Activated CD4-positive, alpha-beta T cell treated with anti-CD3 and anti-CD28 coated beads for 36 hours (primary cell): Measurements from ENCODE around the gene CA10. TPM values are rescaled to one million over a fixed set of nuclear protein-coding genes. Genes with fewer than 3 reads are reported as not detected.

Experiments
- ATAC-seq: fragments of 200-7000 bp; cut with Tn5 transposase; one replicate; pipeline ENCODE4 v1.10.0; 2021; ENCODE audit warnings: mild to moderate bottlenecking, moderate library complexity
- CTCF ChIA-PET: fragments of 350-600 bp; sonication (Branson Sonifier 250); formaldehyde crosslinking; loops from one replicate; lab custom pipeline; 2021; ENCODE audit warnings: antibody characterized with exemption; lab: Charles Lee
- POLR2A ChIA-PET: fragments of 350-600 bp; sonication (Branson Sonifier 250); formaldehyde crosslinking; loops from one replicate; lab custom pipeline; 2021; ENCODE audit warnings: antibody characterized with exemption, inconsistent platforms; lab: Charles Lee
- DNase-seq: peaks from one replicate; pipeline ENCODE4 v3.0.0-alpha.2; 2020
- H3K27ac Mint-ChIP-seq: one replicate; pipeline ENCODE4 v1.8.0; 2021; ENCODE audit warnings: mixed read lengths
- H3K27me3 Mint-ChIP-seq: one replicate; pipeline ENCODE4 v1.8.0; 2021; ENCODE audit warnings: mixed read lengths
- H3K36me3 Mint-ChIP-seq: one replicate; pipeline ENCODE4 v1.8.0; 2021; ENCODE audit warnings: low read depth, mixed read lengths
- H3K4me1 Mint-ChIP-seq: one replicate; pipeline ENCODE4 v1.8.0; 2021; ENCODE audit warnings: mixed read lengths
- H3K4me3 Mint-ChIP-seq: one replicate; pipeline ENCODE4 v1.8.0; 2021; ENCODE audit warnings: mild to moderate bottlenecking, moderate library complexity, mixed read lengths
- H3K9me3 Mint-ChIP-seq: one replicate; pipeline ENCODE4 v1.8.0; 2021; ENCODE audit warnings: low read depth, mixed read lengths
- intact Hi-C, 2 experiments: fragments of 100-400 bp; cut with DNase I in 1 of 2; cut with micrococcal nuclease in 1 of 2; formaldehyde crosslinking; loops; one replicate each; pipeline versions ENCODE4 v1.14.2 to v1.15.1; 2022 to 2024; cut with DNase I, micrococcal nuclease
- total RNA-seq, 2 experiments: library from RNA; stranded (reverse); gene quantifications; one replicate each; pipeline ENCODE4 v1.2.3, GENCODE V29; 2021

Gene CA10
- total RNA-seq, 2 experiments from 2014 or later, result not detected

- DNase-seq (no peak), ATAC-seq (no peak)
- Mint-ChIP-seq H3K36me3 (no peaks in the 10 kb centered on the region), H3K27ac (no peak overlapping the region), H3K27me3 (peaks cover 10% of the 10 kb centered on the region), H3K9me3 (no peaks in the 10 kb centered on the region), H3K4me1 (no peaks in the 10 kb centered on the region), H3K4me3 (no peak overlapping the region)
- ChIA-PET CTCF (interaction anchor here (1.0 kb wide), 1 partner anchor 9 kb away, joined by 5 read pairs; no protein-coding TSS in a partner anchor), POLR2A (no interaction called here)
- intact Hi-C loops, result no loop called here
Measured at GRCh38 chr17:51650202-51650601, 508.3 kb downstream of the CA10 start.

DNA sequence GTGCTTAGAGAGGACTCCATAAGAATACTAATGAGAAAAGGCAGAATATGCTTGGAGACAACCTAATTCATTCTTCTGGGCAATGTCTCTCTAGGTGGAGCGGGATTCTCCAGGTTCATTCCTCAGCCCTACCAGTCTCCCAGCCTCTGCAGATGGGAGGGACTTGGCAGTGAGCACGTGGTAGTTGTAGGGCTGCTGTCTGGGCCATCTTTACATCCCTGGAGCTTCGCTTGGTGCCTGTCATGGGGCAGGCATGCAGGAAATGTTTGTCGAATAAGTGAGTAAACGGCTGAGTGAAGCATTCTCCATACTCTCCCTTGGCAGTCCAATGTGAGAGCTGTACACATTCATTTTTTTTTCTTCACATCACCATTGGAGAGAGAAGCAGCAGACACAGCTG, 510.7 kb downstream of the CA10 start:
- Mint-ChIP-seq H3K9me3 (no peaks in the 10 kb centered on the region), H3K36me3 (no peaks in the 10 kb centered on the region), H3K4me3 (no peak overlapping the region), H3K27ac (no peak overlapping the region), H3K27me3 (peaks cover 18% of the 10 kb centered on the region), H3K4me1 (no peaks in the 10 kb centered on the region)
- ChIA-PET CTCF (interaction anchor here (0.6 kb wide), 1 partner anchor 349 kb away, joined by 3 read pairs; no protein-coding TSS in a partner anchor), POLR2A (no interaction called here)
- DNase-seq (no peak), ATAC-seq (no peak)
- intact Hi-C loops, result no loop called here

DNA sequence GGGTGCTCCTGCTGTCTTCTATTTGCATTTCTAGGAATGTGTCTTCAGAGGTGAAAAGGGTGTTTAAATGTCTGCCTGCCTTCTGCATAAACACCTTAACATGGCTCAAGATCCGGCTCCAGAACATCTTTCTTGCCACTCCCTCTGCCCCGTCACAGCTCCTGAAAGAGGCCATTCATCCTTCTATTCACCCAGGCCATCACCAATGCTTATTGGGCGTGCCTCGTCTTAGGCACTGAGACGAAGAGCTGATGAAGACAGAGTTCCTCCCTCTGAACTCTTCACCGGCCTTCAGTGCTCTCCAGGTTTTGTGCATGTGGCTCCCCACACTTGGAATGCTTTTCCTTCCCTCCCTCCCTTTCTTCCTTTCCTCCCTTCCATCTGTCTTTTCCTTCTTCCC, 511.4 kb downstream of the CA10 start:
- CTCF ChIA-PET, result interaction anchor here (1.3 kb wide), 1 partner anchor 14 kb away, joined by 4 read pairs; no protein-coding TSS in a partner anchor

DNA sequence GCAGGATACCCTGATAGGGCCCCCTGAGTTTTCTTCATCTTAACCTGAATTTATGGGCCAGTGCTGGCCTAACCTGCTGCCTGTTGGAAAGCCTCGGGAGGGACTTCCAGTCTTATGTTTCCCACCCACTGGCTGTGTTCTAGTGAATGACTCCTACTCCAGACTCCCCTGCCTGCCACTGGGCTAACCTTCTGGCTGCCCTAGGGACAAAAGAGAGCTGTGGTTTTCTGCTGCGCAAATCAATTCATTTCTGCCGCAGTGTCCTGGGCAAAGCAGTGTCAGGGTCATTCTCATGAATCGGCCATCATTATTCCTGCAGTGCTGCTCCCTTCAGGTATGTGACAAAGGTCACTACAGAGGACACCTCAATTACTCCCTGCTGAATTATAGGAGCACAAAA, 512.0 kb downstream of the CA10 start:
- ATAC-seq, result no peak
- POLR2A ChIA-PET, result no interaction called here
- CTCF ChIA-PET, result interaction anchor here (1.3 kb wide), 1 partner anchor 14 kb away, joined by 4 read pairs; no protein-coding TSS in a partner anchor
- Mint-ChIP-seq H3K4me1 (no peaks in the 10 kb centered on the region), H3K4me3 (no peak overlapping the region), H3K27me3 (peaks cover 18% of the 10 kb centered on the region), H3K36me3 (no peaks in the 10 kb centered on the region), H3K9me3 (no peaks in the 10 kb centered on the region), H3K27ac (no peak overlapping the region)
- intact Hi-C loops, result no loop called here
- DNase-seq, result no peak

More for the DNA sequence above, 511.4 kb downstream of the CA10 start:
- H3K4me3 Mint-ChIP-seq, result no peak overlapping the region
- intact Hi-C loops, result no loop called here
- no peak overlapping the region for H3K27ac Mint-ChIP-seq
- peaks cover 18% of the 10 kb centered on the region for H3K27me3 Mint-ChIP-seq
- DNase-seq, result no peak
- H3K4me1 Mint-ChIP-seq, result no peaks in the 10 kb centered on the region
- H3K36me3 Mint-ChIP-seq, result no peaks in the 10 kb centered on the region
- POLR2A ChIA-PET, result no interaction called here
- no peak for ATAC-seq
- H3K9me3 Mint-ChIP-seq, result no peaks in the 10 kb centered on the region

- DNase-seq (no peak), ATAC-seq (no peak)
- no peak overlapping the region for H3K27ac Mint-ChIP-seq
- ChIA-PET POLR2A (no interaction called here), CTCF (no interaction called here)
- H3K4me3 Mint-ChIP-seq, result no peak overlapping the region
- no peaks in the 10 kb centered on the region for H3K4me1 Mint-ChIP-seq
- H3K27me3 Mint-ChIP-seq, result peaks cover 19% of the 10 kb centered on the region
- H3K36me3 Mint-ChIP-seq, result no peaks in the 10 kb centered on the region
- no peaks in the 10 kb centered on the region for H3K9me3 Mint-ChIP-seq
- intact Hi-C loops, result no loop called here
Measured at GRCh38 chr17:51645056-51645455, 513.5 kb downstream of the CA10 start.

DNA sequence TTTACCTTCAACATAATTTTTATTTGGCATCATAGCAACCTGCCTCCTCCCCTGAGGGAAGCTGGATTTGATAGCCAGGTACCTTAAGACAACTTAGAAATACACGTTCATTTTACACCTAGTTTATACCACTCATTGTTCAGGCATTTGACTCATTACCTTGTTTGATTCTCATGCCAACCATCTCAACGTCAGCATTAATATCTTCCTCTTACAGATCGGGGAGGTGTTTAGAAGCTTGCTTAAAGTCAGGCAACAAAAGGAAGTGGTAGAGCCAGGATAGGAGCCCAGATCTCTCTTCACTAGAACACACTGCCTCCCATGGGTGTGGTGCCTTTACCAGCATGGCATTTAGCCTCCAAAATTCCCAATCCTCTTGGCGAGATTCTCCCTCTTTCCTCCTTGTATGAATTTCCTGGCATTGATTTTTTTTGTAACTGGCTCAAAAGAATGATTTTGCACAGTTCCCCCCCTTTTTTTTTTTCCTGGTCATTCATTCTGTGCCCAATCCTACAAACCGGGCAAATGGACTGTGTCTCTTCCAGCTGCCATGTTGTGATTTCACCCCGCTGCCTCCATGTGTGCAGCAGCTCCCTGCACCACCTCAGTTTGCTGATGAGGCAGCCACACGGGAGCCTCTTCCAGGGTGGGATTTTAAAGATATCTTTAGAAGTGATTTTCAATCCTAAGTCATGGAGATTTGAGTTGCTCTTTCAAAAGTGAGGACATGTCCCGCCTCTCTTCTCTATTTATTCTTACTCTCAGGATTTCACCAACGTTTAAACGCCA, 514.6 kb downstream of the CA10 start:
- H3K27me3 Mint-ChIP-seq, result peaks cover 13% of the 10 kb centered on the region
- no peak for ATAC-seq
- no peaks in the 10 kb centered on the region for H3K9me3 Mint-ChIP-seq
- POLR2A ChIA-PET, result no interaction called here
- CTCF ChIA-PET, result no interaction called here
- no peaks in the 10 kb centered on the region for H3K4me1 Mint-ChIP-seq
- no peak overlapping the region for H3K4me3 Mint-ChIP-seq
- H3K36me3 Mint-ChIP-seq, result no peaks in the 10 kb centered on the region
- DNase-seq, result no peak
- no peak overlapping the region for H3K27ac Mint-ChIP-seq
- intact Hi-C loops, result loop anchor here in 1 of 2 experiments (5.0 kb wide), 1 partner anchor 342 kb away; no protein-coding TSS in a partner anchor

GRCh38 chr17:51642029-51642428, 516.5 kb downstream of the CA10 start:
- intact Hi-C loops, result loop anchor here in 1 of 2 experiments (5.0 kb wide), 1 partner anchor 340 kb away; no protein-coding TSS in a partner anchor
- Mint-ChIP-seq H3K27me3 (peaks cover 16% of the 10 kb centered on the region), H3K4me1 (no peaks in the 10 kb centered on the region), H3K4me3 (no peak overlapping the region), H3K9me3 (no peaks in the 10 kb centered on the region), H3K27ac (no peak overlapping the region), H3K36me3 (no peaks in the 10 kb centered on the region)
- DNase-seq, result no peak
- CTCF ChIA-PET, result interaction anchor here (0.6 to 2.6 kb wide), 2 partner anchors 110 to 270 kb away, joined by 3 to 9 read pairs; no protein-coding TSS in a partner anchor
- POLR2A ChIA-PET, result no interaction called here
- no peak for ATAC-seq

DNA sequence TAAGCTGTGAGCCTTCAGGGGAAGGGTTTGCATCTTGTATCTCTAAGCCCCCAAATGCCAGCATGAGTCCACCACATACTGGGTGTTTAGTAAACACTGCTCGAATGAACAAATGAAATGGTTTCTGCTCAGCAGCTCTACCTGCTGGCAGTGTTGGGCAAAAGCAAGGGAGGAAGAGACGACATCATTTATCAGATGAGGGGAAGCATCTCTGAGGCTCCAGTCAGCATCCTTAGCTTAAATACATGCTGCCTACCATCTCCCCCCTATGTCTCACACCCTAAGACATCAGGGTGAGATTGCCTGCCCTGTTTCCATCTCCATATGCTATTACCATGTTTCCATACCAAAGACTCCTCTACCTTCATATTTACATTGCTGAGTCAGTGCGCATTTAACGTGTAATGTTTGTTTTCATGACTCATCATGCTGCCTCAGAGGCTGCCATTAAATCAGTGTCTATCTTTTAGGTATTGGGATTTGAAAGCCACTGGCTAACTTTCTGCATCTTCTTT, 518.3 kb downstream of the CA10 start:
- ATAC-seq, result no peak

DNA sequence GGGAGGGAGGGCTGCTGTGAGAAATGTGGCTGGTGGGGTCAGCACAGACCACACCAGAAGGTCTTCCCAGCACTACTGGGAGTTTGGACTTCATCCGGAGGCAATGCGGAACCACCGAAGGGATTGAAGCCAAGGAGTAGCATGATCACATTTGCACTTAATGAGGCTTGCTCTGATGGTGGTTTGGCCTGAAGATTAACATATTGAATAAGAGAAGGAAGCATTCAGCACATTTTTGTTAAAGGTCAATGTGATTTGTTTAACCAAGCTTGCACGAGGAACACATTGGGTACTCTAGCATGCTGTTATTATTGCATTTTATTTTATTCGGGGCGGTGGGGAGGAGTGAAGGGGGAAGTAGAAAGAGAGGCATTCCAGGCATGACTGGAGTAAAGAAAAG, 519.5 kb downstream of the CA10 start:
- Mint-ChIP-seq H3K4me1 (no peaks in the 10 kb centered on the region), H3K9me3 (no peaks in the 10 kb centered on the region), H3K4me3 (no peak overlapping the region), H3K27me3 (peaks cover 9% of the 10 kb centered on the region), H3K36me3 (no peaks in the 10 kb centered on the region), H3K27ac (no peak overlapping the region)
- DNase-seq (no peak), ATAC-seq (no peak)
- ChIA-PET POLR2A (no interaction called here), CTCF (interaction anchor here (1.6 to 2.8 kb wide), 3 partner anchors 12 to 340 kb away, joined by 3 to 11 read pairs (median 6); no protein-coding TSS in a partner anchor)
- intact Hi-C loops, result no loop called here

More for the DNA sequence above, 518.3 kb downstream of the CA10 start:
- ChIA-PET CTCF (interaction anchor here (0.6 to 2.8 kb wide), 7 partner anchors 11 to 342 kb away, joined by 3 to 11 read pairs (median 5); no protein-coding TSS in a partner anchor), POLR2A (interaction anchor here (0.7 kb wide), 1 partner anchor 86 kb away, joined by 3 read pairs; no protein-coding TSS in a partner anchor)
- Mint-ChIP-seq H3K4me1 (no peaks in the 10 kb centered on the region), H3K9me3 (no peaks in the 10 kb centered on the region), H3K27ac (no peak overlapping the region), H3K36me3 (no peaks in the 10 kb centered on the region), H3K4me3 (no peak overlapping the region), H3K27me3 (peaks cover 16% of the 10 kb centered on the region)
- DNase-seq, result peak; percentile 39
- intact Hi-C loops, result loop anchor here (1.0 to 5.0 kb wide), 4 partner anchors 179 to 338 kb away; no protein-coding TSS in a partner anchor

GRCh38 chr17:51636291-51636690, 522.2 kb downstream of the CA10 start:
- no peak overlapping the region for H3K4me3 Mint-ChIP-seq
- H3K4me1 Mint-ChIP-seq, result no peaks in the 10 kb centered on the region
- no peak for ATAC-seq

DNA sequence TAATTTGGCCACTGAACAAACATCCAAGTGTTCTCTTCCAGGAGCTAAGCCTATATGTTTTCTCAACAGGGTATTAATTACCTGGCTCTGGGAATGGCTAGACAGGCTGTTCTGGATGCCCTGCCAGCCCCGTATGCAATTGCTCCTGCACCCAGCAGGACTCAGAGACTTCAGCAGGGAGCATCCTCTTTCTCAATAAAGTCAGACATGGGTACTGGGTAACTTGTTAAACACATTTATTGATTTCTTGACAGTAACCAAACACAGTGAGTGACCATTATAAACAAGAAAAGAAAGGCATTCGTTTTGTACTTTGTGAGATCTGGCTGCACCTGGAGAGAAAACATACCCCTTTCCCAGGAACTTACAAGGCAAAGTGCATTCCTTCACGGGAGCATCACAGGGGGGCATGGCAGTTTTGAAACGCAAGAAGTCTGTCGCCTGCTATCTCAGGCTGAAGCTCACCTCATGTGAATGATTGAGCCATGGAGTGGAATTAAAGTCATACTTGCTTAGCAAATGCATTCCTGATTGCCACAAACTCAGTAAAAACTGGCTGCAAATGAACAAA, 528.3 kb downstream of the CA10 start:
- H3K27ac Mint-ChIP-seq, result no peak overlapping the region
- ATAC-seq (no peak), DNase-seq (no peak)
- ChIA-PET CTCF (no interaction called here), POLR2A (no interaction called here)
- no peak overlapping the region for H3K4me3 Mint-ChIP-seq
- no peaks in the 10 kb centered on the region for H3K9me3 Mint-ChIP-seq
- H3K27me3 Mint-ChIP-seq, result peaks cover 5% of the 10 kb centered on the region
- H3K36me3 Mint-ChIP-seq, result no peaks in the 10 kb centered on the region
- no peaks in the 10 kb centered on the region for H3K4me1 Mint-ChIP-seq
- intact Hi-C loops, result no loop called here

More at GRCh38 chr17:51636291-51636690, 522.2 kb downstream of the CA10 start:
- CTCF ChIA-PET, result no interaction called here
- no peaks in the 10 kb centered on the region for H3K9me3 Mint-ChIP-seq
- POLR2A ChIA-PET, result no interaction called here
- no peak overlapping the region for H3K27ac Mint-ChIP-seq
- H3K36me3 Mint-ChIP-seq, result no peaks in the 10 kb centered on the region
- intact Hi-C loops, result no loop called here
- peaks cover 7% of the 10 kb centered on the region for H3K27me3 Mint-ChIP-seq
- no peak for DNase-seq
